ENCODE results near the gene CARS2.

CARS2 gene

GRCh38 chr13:110685305-110686020 lies 20.5 kb downstream of the CARS2 start:
- no peak for TF ChIP-seq ZFX (IDR thresholded peaks at IDR 0.05; ENCODE audit: borderline replicate concordance)
- TF ChIP-seq CTCF (IDR thresholded peaks at IDR 0.05), result no peak
- H3K27ac ChIP-seq, result no peak overlapping the region

GRCh38 chr13:110684388-110685056 lies 21.4 kb downstream of the CARS2 start:
- no peak for TF ChIP-seq ZFX (IDR thresholded peaks at IDR 0.05; ENCODE audit: borderline replicate concordance)
- no peak for TF ChIP-seq CTCF (IDR thresholded peaks at IDR 0.05)
- no peak overlapping the region for H3K27ac ChIP-seq

GRCh38 chr13:110683921-110684320 lies 22.0 kb downstream of the CARS2 start:
- TF ChIP-seq ZFX (IDR thresholded peaks at IDR 0.05; ENCODE audit: borderline replicate concordance) (no peak), CTCF (IDR thresholded peaks at IDR 0.05) (no peak)
- no peak overlapping the region for H3K27ac ChIP-seq

GRCh38 chr13:110683203-110683883 lies 22.6 kb downstream of the CARS2 start:
- TF ChIP-seq CTCF (IDR thresholded peaks at IDR 0.05) (peak; percentile 38), ZFX (IDR thresholded peaks at IDR 0.05; ENCODE audit: borderline replicate concordance) (no peak)
- H3K27ac ChIP-seq, result no peak overlapping the region

- TF ChIP-seq CTCF (IDR thresholded peaks at IDR 0.05) (no peak), ZFX (IDR thresholded peaks at IDR 0.05; ENCODE audit: borderline replicate concordance) (no peak)
These were observed 23.2 kb downstream of the CARS2 start for GRCh38 chr13:110682746-110683145.

GRCh38 chr13:110681868-110682550 lies 23.9 kb downstream of the CARS2 start:
- TF ChIP-seq ZFX (IDR thresholded peaks at IDR 0.05; ENCODE audit: borderline replicate concordance) (no peak), CTCF (IDR thresholded peaks at IDR 0.05) (no peak)
- H3K27ac ChIP-seq, result no peak overlapping the region

More at GRCh38 chr13:110682746-110683145, 23.2 kb downstream of the CARS2 start:
- H3K27ac ChIP-seq, result no peak overlapping the region

Measured in 22Rv1 (cell line).